SK-N-MC (cell line): ENCODE measurements around the gene KRTAP4-5.
"Not testable (repeated sequence)": the region's sequence is repeated elsewhere in the genome, so short reads cannot be mapped to it uniquely, and the experiment has no call there.

Source experiments
- DNase-seq: peaks from one replicate; pipeline ENCODE4 v3.0.0-alpha.2; 2011; ENCODE audit warnings: low read depth, low spot score
- H3K27ac ChIP-seq: fragments of 200-600 bp; sonication (generic); 2 replicates; pipeline ENCODE4 v1.5.1; 2016; ENCODE audit warnings: mixed run types
- H3K36me3 ChIP-seq: fragments of 200-600 bp; sonication (generic); 2 replicates; pipeline ENCODE4 v1.6.1; 2017; ENCODE audit warnings: antibody characterized with exemption, low read length, mixed read lengths; ENCODE audit not compliant: insufficient read depth
- H3K4me3 ChIP-seq: fragments of 200-600 bp; sonication (generic); 2 replicates; pipeline ENCODE4 v1.5.1; 2016
- H3K9ac ChIP-seq: fragments of 200-600 bp; sonication (generic); 2 replicates; pipeline ENCODE4 v1.8.0; 2017; ENCODE audit warnings: mixed run types, mixed read lengths; ENCODE audit not compliant: insufficient read length
- H3K9me3 ChIP-seq: fragments of 200-600 bp; sonication (generic); 2 replicates; pipeline ENCODE4 v1.6.1; 2017; ENCODE audit warnings: low read depth, mild to moderate bottlenecking, antibody characterized with exemption, low read length, moderate library complexity, mixed read lengths
- EZH2 ChIP-seq: fragments of 200-600 bp; sonication (generic); IDR thresholded peaks from one replicate; pipeline ENCODE4 v1.6.1; 2017; ENCODE audit warnings: antibody characterized with exemption
- FOXP2 ChIP-seq: optimal IDR thresholded peaks from 2 replicates; pipeline ENCODE3; 2011; ENCODE audit warnings: mild to moderate bottlenecking, moderate library complexity; ENCODE audit not compliant: insufficient read depth; ENCODE audit errors: extremely low read length, control extremely low read depth
- POLR2AphosphoS5 ChIP-seq: IDR thresholded peaks from 2 replicates; pipeline ENCODE4 v1.6.1; 2012; ENCODE audit warnings: mild to moderate bottlenecking, low read depth, low read length, borderline replicate concordance

The KRTAP4-5 gene

GRCh38 chr17:41177727-41178271 lies 28.2 kb upstream of the KRTAP4-5 start, which contains the start of gene KRTAP4-2:
KRTAP4-2 (minus strand) TSS chr17:41178221; CDS start chr17:41178164, 57 bp downstream.
- Histone ChIP-seq H3K9ac (no peak within 1 kb of the TSS), H3K4me3 (no peak within 1 kb of the TSS), H3K36me3 (no peaks in the 10 kb centered on the region), H3K27ac (no peak within 1 kb of the TSS), H3K9me3 (no peaks in the 10 kb centered on the region)
- TF ChIP-seq FOXP2, result no peak
- TF ChIP-seq EZH2, result no peak
- TF ChIP-seq POLR2AphosphoS5, result no peak
- no peak for DNase-seq

DNA sequence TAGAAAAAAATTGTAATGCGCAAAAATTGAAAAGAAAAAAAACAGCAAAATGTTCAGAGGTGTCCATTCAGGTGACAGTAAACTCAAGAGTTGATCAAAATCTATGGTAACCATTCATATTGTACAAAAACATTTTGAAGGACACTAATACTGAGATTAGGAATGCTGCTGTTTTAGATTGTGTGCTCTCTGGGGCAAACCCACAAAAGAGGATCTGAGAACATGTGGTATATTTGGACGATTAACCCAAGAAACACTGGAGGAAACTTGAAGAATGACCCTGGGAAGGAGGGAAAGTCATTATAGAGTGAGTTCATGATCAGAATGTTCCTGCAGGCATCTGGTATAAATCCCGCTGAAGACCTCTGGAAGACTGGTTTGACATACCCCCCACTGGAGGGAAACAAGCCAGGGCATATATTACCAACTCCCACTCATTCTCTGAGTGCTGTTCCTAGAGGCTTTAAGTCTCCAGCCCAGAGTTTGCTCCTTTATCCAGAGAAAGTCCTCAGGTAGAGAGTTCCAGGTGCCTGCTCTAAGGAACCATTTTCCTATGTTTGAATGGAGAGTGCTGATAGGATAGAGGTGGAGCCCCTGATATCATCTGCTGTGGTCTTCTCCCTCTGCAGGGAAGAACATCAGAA lies 27.2 kb upstream of the KRTAP4-5 start:
- H3K36me3 ChIP-seq, result no peaks in the 10 kb centered on the region
- H3K27ac ChIP-seq, result no peak overlapping the region
- H3K4me3 ChIP-seq, result no peak overlapping the region
- no peak for DNase-seq
- no peak for TF ChIP-seq POLR2AphosphoS5
- no peak for TF ChIP-seq EZH2
- no peak for TF ChIP-seq FOXP2
- H3K9me3 ChIP-seq, result no peaks in the 10 kb centered on the region
- H3K9ac ChIP-seq, result no peak overlapping the region

- Histone ChIP-seq H3K4me3 (no peak overlapping the region), H3K9me3 (no peaks in the 10 kb centered on the region), H3K27ac (no peak overlapping the region), H3K9ac (no peak overlapping the region), H3K36me3 (no peaks in the 10 kb centered on the region)
- no peak for TF ChIP-seq FOXP2
- no peak for TF ChIP-seq EZH2
- no peak for TF ChIP-seq POLR2AphosphoS5
- DNase-seq, result no peak
These were observed 22.3 kb upstream of the KRTAP4-5 start for GRCh38 chr17:41171886-41172285.

GRCh38 chr17:41168121-41168520 lies 18.5 kb upstream of the KRTAP4-5 start, which contains the start of gene KRTAP4-3:
KRTAP4-3 (minus strand) TSS chr17:41168221; CDS start chr17:41168172, 49 bp downstream.
- no peak for DNase-seq
- Histone ChIP-seq H3K9me3 (0 out of 2 replicates have a peak, but pooled peaks cover 3% of the 10 kb centered on the region), H3K4me3 (peak within 1 kb of the TSS; percentile 46), H3K36me3 (no peaks in the 10 kb centered on the region), H3K27ac (peak within 1 kb of the TSS; percentile 77), H3K9ac (peak within 1 kb of the TSS; percentile 13)
- TF ChIP-seq FOXP2, result no peak
- no peak for TF ChIP-seq EZH2
- no peak for TF ChIP-seq POLR2AphosphoS5

DNA sequence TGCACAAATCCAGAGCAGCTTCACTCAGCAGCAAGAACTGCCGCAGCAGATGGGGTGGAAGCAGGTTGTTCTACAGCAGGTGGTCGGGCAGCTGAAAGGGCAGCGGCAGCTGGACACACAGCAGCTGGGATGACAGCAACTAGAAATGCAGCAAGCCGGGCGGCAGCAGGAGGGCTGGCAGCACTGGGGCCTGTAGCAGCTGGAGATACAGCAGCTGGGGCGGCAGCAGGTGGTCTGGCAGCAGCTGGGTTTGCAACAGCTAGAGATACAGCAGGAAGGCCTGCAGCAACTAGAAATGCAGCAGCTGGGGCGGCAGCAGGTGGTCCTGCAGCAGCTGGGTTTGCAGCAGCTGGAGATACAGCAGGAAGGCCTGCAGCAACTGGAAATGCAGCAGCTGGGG lies 17.9 kb upstream of the KRTAP4-5 start:
- Histone ChIP-seq H3K27ac (peak overlapping the region; percentile 73), H3K9me3 (0 out of 2 replicates have a peak, but pooled peaks cover 3% of the 10 kb centered on the region), H3K9ac (no peak overlapping the region), H3K4me3 (peak overlapping the region; percentile 46), H3K36me3 (no peaks in the 10 kb centered on the region)
- TF ChIP-seq EZH2, result no peak
- no peak for TF ChIP-seq FOXP2
- no peak for TF ChIP-seq POLR2AphosphoS5
- DNase-seq, result no peak

DNA sequence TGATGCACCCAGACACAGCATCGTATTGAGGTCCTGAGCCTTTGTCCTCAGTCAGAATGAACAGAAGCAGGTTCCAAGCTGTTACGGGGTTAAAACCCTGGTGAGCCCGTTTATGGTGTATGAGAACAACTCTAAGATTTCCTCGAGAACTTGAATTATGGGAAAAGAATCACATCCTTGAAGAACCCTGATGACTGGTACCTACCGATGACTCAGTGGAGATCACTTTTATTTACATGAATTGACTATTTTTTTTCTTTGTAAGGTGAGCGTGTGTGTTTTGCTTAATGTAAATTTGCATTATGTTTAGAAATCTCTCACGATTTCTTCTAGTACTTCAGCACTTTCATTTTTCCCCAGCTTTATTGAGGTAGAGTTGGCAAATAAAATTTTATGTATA lies 14.2 kb upstream of the KRTAP4-5 start:
- Histone ChIP-seq H3K4me3 (no peak overlapping the region), H3K9me3 (0 out of 2 replicates have a peak, but pooled peaks cover 3% of the 10 kb centered on the region), H3K27ac (peak overlapping the region; percentile 42; the same call in 1 of the 2 replicates), H3K9ac (no peak overlapping the region), H3K36me3 (no peaks in the 10 kb centered on the region)
- no peak for TF ChIP-seq POLR2AphosphoS5
- no peak for TF ChIP-seq FOXP2
- no peak for TF ChIP-seq EZH2
- no peak for DNase-seq

DNA sequence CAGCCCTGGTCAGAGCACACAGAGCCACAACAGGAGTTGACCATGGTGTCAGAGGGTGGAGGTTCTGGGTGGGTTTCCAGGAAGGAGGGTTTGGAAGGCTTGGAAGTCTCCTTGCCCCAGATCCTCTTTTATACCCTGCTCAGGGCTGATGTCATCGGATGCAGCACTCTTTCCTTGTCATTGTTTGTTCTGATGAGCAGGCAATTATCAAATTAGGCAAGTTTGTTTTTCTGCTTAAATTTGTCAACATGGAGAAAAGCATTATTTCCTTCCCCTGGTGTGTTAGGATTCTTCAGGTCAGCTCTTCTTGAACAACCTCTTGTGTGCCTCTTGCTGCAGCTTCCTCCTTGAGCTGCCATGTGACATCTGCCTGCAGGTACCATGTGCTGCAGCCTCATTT lies 11.0 kb upstream of the KRTAP4-5 start, which contains the start of gene KRTAP4-4:
Gene KRTAP4-4, minus strand, starts transcription at position 101 of the 400 bp plus-strand sequence. Its CDS starts 57 bp downstream, at position 44.
- no peak for DNase-seq
- no peak within 1 kb of the TSS for H3K4me3 ChIP-seq
- H3K9me3 ChIP-seq, result 0 out of 2 replicates have a peak, but pooled peaks cover 3% of the 10 kb centered on the region
- H3K9ac ChIP-seq, result no peak within 1 kb of the TSS
- H3K27ac ChIP-seq, result no peak within 1 kb of the TSS
- TF ChIP-seq POLR2AphosphoS5 (no peak), EZH2 (no peak), FOXP2 (no peak)
- no peaks in the 10 kb centered on the region for H3K36me3 ChIP-seq

GRCh38 chr17:41160190-41160589 lies 10.6 kb upstream of the KRTAP4-5 start:
- H3K9ac ChIP-seq, H3K9me3 ChIP-seq, H3K36me3 ChIP-seq, H3K4me3 ChIP-seq, H3K27ac ChIP-seq, DNase-seq: not testable (repeated sequence)
